SU-DHL-6 (cell line): ENCODE measurements around the gene ATE1.

ENCODE experiments used
- H2AFZ ChIP-seq: fragments of 200-600 bp; sonication (generic); 2 replicates; pipeline ENCODE4 v1.6.1; 2014; ENCODE audit warnings: low read depth, mild to moderate bottlenecking, moderate library complexity, mixed read lengths, antibody characterized with exemption, low read length; ENCODE audit not compliant: severe bottlenecking
- H3F3A ChIP-seq: fragments of 200-600 bp; shearing (Covaris generic); 2 replicates; pipeline ENCODE4 v1.6.0; 2016; ENCODE audit warnings: antibody characterized with exemption, mild to moderate bottlenecking; ENCODE audit not compliant: insufficient read depth
- H3K27ac ChIP-seq: fragments of 200-600 bp; sonication (generic); 2 replicates; pipeline ENCODE4 v1.5.1; 2016; ENCODE audit warnings: low read depth, mild to moderate bottlenecking, low read length, moderate library complexity, mixed read lengths
- H3K27me3 ChIP-seq: fragments of 200-600 bp; sonication (generic), shearing (Covaris generic); 2 replicates; pipeline ENCODE4 v1.6.0; 2014; ENCODE audit warnings: mild to moderate bottlenecking, low read length
- H3K36me3 ChIP-seq: fragments of 200-600 bp; sonication (generic); 2 replicates; pipeline ENCODE4 v1.6.1; 2014; ENCODE audit warnings: mild to moderate bottlenecking, low read length, mixed read lengths
- H3K4me2 ChIP-seq: fragments of 300-600, 200-600 bp; shearing (Covaris generic), sonication (generic); 2 replicates; pipeline ENCODE4 v1.6.0; 2014; ENCODE audit warnings: low read length, low read depth, mild to moderate bottlenecking; ENCODE audit not compliant: poor library complexity, severe bottlenecking
- H3K4me3 ChIP-seq: fragments of 200-600 bp; sonication (generic); 2 replicates; pipeline ENCODE4 v1.5.1; 2014; ENCODE audit warnings: antibody characterized with exemption, low read length, mild to moderate bottlenecking, mixed read lengths; ENCODE audit not compliant: insufficient read depth, poor library complexity, severe bottlenecking
- H3K79me2 ChIP-seq: fragments of 200-600 bp; sonication (generic); 2 replicates; pipeline ENCODE4 v1.6.1; 2014; ENCODE audit warnings: mild to moderate bottlenecking, low read length, moderate library complexity; ENCODE audit not compliant: insufficient read depth
- H3K9ac ChIP-seq: fragments of 200-600 bp; sonication (generic); 2 replicates; pipeline ENCODE4 v1.7.0; 2014; ENCODE audit warnings: mild to moderate bottlenecking, low read length
- H3K9me2 ChIP-seq: fragments of 200-600 bp; sonication (generic); replicated peaks from 2 replicates; pipeline ENCODE4 v1.6.1; 2014; ENCODE audit warnings: low read length; ENCODE audit not compliant: insufficient read depth
- H3K9me3 ChIP-seq: fragments of 200-600 bp; sonication (generic); 2 replicates; pipeline ENCODE4 v1.6.1; 2014; ENCODE audit warnings: low read length, mixed read lengths; ENCODE audit not compliant: insufficient read depth
- H4K20me1 ChIP-seq: fragments of 200-600 bp; sonication (generic); 2 replicates; pipeline ENCODE4 v1.6.1; 2014; ENCODE audit warnings: low read depth, mild to moderate bottlenecking, antibody characterized with exemption, low read length, moderate library complexity, mixed read lengths
- CTCF ChIP-seq: fragments of 200-600 bp; sonication (generic); IDR thresholded peaks from one replicate; pipeline ENCODE4 v1.5.1; 2017; ENCODE audit warnings: antibody characterized with exemption, mild to moderate bottlenecking, low read length, moderate library complexity; ENCODE audit not compliant: insufficient read depth, poor library complexity, severe bottlenecking
- EZH2phosphoT487 ChIP-seq: fragments of 200-600 bp; sonication (generic), shearing (Covaris generic); conservative IDR thresholded peaks from 2 replicates; pipeline ENCODE4 v1.6.1; 2018; ENCODE audit warnings: mild to moderate bottlenecking, antibody characterized with exemption, low read length, moderate library complexity, mixed read lengths

The ATE1 gene

DNA sequence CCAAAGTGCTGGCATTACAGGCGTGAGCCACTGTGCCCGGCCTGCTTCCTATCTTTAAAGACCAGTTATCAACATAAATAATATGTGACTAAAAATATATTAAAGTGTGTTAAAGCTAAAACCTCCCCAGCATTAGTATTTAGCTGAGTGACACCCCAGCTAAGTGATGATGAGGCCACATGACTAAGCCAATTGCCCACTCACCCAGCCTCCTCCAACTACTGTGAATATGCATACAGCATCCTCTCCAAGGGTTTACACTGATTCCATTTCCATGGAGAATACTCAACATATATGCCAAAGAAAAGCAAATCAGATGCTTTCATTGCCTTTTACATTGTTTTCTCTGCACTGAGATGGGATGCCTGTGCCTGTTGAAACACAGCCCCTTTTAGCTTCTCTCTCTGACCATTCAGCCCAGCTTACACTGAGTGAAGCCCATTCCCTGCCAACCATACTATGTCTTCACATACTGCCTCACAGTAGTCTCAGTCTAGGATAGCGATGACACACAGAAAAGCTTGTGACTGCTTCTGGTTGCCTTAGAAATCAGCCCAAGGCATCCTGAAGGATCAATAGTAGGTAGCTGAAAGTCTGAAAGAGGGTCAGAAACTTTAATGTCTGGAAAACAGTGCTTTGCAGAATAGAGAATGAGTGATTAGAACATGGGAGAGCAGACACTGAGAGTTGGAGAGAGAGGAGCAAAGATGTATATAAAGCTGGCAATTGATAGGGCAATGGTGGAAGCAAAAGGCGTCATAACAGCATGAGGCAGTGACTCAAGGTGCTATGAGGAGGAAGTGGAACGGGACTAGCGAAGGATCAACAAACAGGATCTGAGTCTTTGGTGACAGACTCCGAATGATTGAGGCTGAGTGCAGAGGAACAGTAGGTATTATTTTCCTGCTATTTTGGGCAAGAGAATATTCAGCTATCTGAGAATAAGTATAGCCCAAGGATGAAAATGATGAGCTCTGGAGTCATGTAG is 19.8 kb upstream of the ATE1 start:
- Histone ChIP-seq H3K9me3 (no peaks in the 10 kb centered on the region), H3K27me3 (no peaks in the 10 kb centered on the region), H3K4me3 (no peak overlapping the region), H3K4me2 (no peak overlapping the region), H3K9me2 (no peaks in the 10 kb centered on the region), H3F3A (no peaks in the 10 kb centered on the region), H3K9ac (no peak overlapping the region), H3K36me3 (no peaks in the 10 kb centered on the region), H4K20me1 (no peaks in the 10 kb centered on the region), H3K79me2 (no peaks in the 10 kb centered on the region), H3K27ac (no peak overlapping the region), H2AFZ (no peak overlapping the region)
- TF ChIP-seq CTCF = no peak
- TF ChIP-seq EZH2phosphoT487 = no peak

DNA sequence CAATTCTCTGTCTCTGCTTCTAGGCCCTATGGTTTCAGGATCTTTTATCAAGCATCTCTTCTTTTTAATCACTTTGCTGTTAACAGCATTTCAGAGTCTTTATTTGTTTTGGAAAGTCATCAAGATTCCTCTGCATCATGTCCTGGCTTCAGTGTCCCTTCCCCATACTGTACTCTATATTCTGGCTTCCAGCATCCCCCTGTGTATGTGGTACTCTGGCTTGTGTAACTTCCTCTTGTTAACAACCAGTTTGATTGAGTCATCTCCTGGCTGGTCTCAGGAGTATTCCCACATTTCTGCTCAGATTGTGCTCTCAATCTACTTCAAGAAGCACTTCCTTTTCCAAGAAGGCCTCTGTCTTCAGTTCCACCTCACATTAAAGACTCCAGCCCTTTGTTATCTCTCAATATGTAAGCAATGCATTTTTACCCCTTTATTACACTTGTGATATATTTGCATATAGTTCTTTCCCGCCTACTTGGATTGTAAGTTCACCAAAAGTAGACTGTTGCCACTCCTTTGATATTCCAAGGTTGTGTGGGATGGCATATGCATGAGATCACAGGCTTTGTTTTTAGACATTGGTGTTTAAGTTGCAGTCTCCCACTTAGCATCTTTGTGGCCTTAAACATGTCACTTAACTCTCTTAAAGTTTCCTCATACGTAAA is 15.1 kb upstream of the ATE1 start:
- H4K20me1 ChIP-seq = no peaks in the 10 kb centered on the region
- no peaks in the 10 kb centered on the region for H3K79me2 ChIP-seq
- TF ChIP-seq CTCF (no peak), EZH2phosphoT487 (no peak)
- H3K36me3 ChIP-seq = no peaks in the 10 kb centered on the region
- H2AFZ ChIP-seq = no peak overlapping the region
- no peaks in the 10 kb centered on the region for H3K9me3 ChIP-seq
- H3K9ac ChIP-seq = no peak overlapping the region
- H3K9me2 ChIP-seq = no peaks in the 10 kb centered on the region
- no peak overlapping the region for H3K4me3 ChIP-seq
- no peaks in the 10 kb centered on the region for H3K27me3 ChIP-seq
- H3K4me2 ChIP-seq = no peak overlapping the region
- no peak overlapping the region for H3K27ac ChIP-seq
- no peaks in the 10 kb centered on the region for H3F3A ChIP-seq

DNA sequence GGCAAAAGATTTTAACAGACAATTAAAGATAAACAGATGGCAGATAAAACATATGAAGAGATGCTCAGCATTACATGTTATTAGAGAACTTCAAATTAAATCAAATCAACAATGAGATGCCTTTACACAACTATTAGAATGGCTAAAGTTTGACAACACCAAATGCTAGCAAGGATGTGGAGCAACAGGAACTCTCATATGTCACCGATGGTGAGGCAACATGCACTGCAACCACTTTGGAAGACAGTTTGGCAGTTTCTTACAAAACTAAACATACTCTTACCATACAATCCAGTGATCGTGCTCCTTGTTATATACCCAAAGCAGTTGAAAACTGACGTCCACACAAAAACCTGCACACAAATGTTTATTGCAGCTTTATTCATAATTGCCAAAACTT is 13.7 kb upstream of the ATE1 start:
- no peaks in the 10 kb centered on the region for H3K36me3 ChIP-seq
- no peak overlapping the region for H3K4me2 ChIP-seq
- H3K9me2 ChIP-seq = no peaks in the 10 kb centered on the region
- H3K4me3 ChIP-seq = no peak overlapping the region
- H3K79me2 ChIP-seq = no peaks in the 10 kb centered on the region
- H3K9me3 ChIP-seq = no peaks in the 10 kb centered on the region
- no peak overlapping the region for H3K9ac ChIP-seq
- no peaks in the 10 kb centered on the region for H4K20me1 ChIP-seq
- no peak overlapping the region for H2AFZ ChIP-seq
- H3K27ac ChIP-seq = no peak overlapping the region
- H3F3A ChIP-seq = no peaks in the 10 kb centered on the region
- TF ChIP-seq CTCF (no peak), EZH2phosphoT487 (no peak)
- no peaks in the 10 kb centered on the region for H3K27me3 ChIP-seq
